GM18498 (cell line): ENCODE measurements around the gene TICAM2.

Experiments used
- ATAC-seq: cut with Tn5 transposase; IDR thresholded peaks from one replicate; pipeline ENCODE4 v1.9.1; 2021; ENCODE audit warnings: mild to moderate bottlenecking, moderate library complexity; ENCODE audit not compliant: unreplicated experiment

The TICAM2 gene

DNA sequence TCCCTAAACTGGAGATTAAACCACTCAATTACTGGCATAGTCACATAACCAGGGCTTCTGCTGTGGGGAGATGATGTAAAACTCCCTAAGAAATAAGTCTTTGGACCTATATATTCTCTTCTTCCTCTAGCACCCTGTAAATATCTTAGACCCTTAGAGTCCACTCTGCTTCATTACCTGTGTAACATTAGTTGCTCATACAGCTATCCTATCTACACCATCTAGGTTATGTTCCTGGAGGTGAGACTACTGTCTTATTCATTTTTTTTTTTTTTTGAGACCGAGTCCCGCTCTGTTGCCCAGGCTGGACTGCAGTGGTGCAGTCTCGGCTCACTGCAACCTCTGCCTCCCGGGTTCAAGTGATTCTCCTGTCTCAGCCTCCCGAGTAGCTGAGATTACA, 9.6 kb upstream of the TICAM2 start:
- ATAC-seq: no peak

DNA sequence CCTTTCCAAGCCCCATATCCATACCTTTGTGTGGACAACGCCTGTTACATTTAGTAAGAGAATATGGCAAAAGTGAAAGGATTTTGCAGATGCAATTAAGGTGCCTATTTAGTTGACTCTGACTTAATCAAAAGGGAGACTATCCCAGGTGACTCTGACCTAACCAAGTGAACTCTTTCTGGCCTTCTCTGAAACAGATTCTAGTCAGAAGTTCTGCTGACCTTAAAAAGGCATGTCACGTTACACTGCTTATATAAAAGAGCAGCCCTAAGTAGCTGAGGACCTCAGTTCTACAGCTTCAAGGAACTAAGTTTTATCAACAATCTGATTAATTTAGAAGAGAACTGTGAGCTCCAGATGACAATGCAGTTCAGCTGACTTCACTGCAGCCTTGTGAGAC, 5.7 kb upstream of the TICAM2 start:
- ATAC-seq: no peak

DNA sequence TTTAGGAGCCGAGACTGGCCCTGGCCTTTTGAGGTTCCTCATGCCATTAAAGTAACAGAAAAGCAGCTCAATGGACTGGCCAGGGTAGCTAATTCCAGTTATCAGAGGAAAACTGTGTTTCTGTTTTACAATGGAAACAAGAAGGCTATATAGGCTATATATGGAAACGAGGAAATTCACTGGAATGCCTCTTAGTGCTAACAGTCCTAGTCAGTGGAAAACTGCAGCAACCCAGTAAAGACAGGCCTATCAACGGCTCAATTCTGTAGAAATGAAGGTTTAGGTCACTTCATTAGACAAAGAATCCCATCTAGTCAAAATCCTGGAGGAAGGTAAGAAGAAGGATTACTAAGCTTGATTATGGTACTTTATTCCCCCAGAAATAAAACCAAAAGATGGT, 3.2 kb upstream of the TICAM2 start:
- no peak for ATAC-seq

DNA sequence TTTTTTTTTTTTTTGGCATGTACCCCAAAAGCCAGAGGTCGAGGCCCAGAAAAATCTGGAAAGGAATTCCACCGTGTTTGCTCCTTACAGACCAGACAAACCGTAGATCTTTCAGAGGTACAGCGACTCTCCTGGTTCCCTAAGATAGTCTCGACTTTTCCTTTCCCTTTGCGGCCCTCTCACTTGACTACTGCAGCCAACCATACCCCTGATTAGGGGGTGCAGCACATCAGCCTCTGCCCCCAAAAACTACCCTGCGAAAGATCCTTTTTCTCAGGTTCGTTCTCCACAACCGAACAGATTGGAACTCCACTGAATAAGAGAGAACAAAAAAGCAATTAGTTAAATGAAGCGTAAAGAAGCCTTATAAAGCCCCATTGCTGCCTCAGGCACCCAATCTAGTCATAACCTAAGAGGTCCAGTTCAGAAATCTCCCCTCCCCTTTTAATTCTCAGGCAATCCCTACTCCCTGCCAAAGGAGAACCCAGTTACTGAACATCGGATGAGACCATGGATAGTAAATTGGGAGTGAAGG, 379 bp upstream of the TICAM2 start:
- ATAC-seq: no peak

DNA sequence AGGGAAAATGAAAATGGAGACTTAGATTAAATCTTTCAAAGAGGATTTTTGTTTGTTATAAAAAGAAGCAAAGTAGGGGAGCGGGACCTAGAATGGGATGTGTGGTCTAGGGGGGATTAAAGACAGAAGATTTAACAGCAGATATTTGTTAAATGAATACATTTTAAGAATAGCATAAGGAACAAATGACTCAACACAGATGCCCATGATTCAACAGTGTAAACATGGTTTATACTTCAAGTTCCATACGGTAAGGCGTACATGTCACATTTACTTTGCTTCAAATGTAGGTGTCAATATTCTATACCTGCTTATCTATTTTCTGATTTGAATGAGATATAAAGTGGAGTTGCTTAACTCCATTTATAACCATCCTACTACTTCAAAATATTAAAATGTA, 1.5 kb downstream of the TICAM2 start:
- ATAC-seq: no peak

DNA sequence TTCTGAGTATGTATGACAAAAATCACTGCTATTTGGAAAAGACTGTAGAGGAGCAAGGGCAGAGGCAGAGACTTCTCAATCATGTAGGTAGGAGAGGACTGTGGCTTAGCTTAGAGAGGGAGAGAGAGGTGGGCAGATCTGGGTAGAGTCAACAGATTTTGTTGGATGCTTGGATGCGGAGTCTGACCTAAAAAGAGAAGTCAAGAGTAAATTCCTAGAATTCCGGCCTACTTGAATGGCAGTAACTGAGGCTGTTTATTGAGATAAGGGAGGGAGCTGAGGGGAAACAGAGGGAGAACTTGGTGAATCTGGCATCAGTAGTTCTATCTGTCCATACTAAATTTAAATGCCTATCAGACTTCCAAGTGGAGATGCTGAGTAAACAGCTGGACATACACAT, 2.4 kb downstream of the TICAM2 start:
- no peak for ATAC-seq

DNA sequence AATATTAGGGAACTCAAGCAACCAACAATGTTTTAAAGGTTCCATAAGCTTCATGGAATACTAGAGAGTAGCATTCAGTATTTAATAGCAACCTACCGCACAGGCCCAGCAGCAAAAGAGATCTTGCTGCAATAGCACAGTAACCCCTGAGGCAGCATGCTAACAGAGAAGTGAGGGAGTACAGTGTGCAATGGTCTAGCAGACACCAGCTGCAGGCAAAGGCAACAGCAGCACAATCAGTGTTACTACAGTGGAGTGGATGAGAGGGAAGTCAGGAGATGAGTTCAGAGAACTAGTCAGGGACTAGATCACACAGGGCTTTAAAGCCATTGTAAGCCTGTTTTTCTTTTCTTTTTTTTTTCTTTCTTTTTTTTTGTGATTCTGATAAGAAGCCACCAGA, 2.8 kb downstream of the TICAM2 start:
- peak; percentile 32 for ATAC-seq

DNA sequence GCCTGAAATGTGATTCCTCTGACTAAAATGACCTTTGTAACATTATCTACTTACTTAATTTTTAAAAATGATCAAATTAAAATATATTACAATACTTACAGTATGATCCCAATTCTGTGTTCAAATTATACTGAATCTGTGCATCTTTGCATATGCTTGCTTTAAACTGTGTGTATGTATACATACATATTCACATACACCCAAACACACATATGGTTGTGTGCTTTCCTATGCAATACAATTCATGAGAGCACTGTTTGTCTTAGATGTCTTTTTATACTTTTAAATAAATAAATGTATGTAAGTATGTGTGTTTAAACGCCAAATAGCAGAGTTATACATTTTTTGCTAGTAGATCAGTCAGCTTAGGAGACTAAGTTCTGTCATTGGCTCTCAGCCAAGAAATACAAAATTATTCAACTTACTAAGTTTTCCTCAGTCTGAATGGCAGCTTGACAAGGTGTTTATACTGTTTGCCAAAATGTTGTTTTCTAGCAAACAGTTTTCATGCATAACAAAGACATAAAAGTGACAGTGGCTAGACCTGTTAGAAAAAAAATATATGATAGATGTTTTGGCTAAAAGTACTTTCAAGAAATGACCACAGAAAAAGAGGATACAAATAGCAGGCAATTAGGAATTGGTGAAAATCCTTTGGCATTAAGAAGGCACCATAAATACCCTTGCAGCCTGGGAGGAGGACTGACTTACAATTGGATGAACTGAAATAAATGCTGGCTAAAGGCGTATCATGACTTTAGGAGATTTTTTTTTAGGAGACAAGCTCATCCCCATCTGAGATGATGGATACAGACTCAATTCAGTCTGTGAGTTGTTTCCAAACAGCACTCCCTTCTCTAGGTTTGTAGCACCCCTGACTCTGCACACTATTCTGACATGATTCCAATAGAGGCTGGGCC, 7.9 kb downstream of the TICAM2 start:
- no peak for ATAC-seq

DNA sequence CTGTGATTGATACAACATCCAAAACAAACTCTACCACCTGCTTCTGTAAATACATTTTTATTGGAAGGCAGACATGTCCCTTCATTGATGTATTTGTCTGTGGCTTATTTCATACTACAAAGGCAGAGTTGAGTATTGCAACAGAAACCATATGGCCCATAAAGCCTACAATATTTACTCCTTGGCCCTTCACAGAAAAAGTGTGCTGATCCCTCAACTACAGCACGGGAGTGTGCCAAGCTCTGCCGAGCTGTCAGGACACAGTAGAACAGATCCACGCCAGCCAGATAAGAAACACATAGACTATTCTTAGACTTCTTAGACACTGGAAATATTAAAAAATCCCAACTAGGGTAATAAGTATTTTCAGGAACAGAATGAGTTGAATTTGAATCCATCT, 13.2 kb downstream of the TICAM2 start:
- no peak for ATAC-seq

DNA sequence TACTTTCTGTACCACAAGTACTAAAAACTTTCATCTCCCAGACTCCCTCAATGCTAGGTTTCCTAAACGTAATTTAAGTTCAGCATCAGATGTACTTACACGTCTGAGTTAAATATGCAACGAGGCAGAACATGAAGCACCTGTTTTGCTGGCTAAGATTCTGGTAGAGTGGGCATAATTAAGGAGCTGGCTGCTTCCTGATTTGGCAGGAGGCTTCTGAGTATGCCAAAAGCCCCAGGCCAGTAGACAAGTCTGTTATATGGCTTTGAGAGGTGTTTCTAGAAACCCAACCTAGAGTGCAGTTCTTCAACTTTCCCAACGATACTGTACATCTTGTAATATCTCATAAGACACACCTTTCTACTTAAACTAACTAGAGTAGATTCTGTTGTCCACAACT, 13.6 kb downstream of the TICAM2 start:
- no peak for ATAC-seq

DNA sequence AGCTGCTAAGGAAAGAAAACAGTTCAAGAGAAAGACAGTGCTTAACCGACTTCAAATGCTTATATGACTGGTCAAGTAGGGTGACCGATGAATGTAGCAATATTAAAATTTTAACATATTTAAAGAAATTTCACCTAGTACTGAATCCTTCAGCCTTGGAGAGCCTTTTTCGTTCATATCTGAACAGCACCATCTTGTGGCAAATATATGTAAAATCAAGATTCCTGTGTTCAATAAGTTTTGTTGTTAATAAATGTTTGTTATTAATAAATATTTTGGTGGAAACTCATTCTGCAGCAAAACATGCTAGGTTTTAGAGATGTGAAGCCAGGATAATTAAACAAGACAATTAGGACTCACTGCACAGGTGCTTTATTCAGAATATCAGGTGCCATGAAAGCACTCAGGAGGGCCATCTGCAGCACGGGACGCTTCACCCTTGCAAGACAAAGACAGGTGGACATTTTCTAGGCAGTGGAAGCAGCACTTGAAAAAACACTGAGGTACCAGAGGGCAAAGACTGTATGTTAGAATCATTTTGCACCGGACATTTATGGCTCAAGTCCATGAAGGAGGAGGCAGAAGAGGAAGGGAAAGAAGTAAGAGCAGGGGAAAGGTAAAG, 15.6 kb downstream of the TICAM2 start:
- no peak for ATAC-seq

DNA sequence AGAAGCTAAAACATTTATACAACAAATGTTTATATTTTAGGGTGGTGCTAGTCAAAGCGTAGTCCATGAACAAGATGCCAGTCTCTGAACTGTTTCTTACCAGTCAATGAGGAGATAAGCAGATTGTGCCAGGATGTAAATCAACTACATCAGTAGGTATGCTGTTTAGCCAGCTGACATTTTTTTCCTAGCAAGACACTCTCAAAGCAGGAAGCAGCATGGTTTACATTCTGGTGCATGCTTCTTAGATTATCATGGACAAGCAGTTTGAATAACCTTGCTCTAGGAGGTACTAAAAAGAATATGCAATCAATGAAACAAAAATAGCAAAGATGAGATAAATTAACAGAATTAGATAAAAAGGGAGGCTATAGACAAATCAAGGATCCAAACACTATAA, 17.0 kb downstream of the TICAM2 start:
- ATAC-seq: no peak

DNA sequence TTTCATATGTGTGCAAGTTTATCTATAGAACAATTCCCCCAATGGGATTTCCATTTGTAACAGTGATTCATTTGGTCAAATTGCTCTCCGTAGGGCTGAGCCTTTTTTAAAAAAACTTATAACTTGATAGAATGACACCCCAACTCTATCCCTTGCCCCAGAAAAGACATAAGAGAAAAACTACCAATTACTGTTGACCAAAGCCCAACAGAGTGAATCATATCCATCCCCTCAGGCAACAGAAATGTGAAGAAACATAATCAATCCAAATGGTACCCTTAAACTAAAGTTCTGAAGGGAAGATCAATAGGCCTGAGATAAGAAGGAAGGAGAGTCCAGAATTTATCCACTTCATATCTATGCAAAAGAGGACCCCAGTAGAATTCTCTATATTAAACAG, 17.8 kb downstream of the TICAM2 start:
- ATAC-seq: no peak

DNA sequence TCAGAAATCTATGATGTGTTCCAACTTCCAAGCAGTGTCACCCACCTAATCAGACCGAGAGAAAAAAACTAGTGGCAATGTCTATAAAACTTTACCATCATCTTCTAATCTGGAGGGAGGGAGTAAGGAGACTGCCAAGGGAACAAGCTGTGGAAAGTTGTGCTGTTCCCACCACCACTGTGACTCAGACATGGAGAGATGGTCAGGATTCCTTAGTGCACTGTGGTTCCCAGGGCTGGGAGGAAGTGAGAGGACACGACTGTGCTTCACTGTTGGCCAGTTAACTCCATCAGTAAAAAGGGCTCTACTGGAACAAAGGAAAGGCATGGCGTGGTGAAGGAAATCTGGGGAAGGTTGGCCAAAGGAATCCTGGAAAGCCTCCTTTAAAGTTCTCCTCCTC, 18.8 kb downstream of the TICAM2 start:
- no peak for ATAC-seq

DNA sequence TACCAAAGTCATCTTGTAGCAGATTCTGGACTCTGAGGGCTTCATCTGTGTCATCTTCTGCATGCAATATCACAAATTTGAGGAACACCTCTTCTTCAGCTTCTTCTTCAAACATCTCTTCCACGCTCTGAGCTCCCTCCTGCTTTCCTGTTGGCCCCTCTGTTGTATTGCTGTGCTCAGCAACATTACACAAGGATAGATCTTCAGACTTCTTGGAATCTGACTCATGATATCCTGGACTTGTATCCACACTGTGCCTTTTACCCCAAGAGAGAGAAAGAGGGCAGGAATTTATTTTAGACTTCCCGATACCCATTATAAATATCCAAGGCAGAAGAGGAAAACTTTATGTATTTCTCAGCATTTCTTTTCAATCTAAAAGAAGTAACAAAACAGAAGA, 21.3 kb downstream of the TICAM2 start:
- ATAC-seq: no peak

DNA sequence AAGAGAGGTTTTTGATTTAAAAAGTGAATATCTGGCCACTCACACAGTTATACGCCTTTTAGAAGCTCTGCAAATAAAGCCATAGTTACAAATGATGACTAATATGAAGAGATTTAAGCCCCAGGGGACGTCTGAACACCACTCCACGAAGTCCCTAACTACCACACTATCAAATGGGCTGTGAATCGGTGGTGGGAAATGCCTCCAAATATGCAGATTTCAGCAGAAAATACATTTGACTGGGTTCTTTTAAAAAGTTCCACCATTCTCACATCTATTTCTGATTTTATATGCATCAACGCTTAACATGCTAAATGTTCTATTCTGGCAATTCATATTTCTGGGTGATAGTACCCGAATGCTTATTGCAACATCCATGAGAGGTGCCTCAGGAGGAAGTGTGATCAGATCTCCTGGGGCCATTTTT, 22.5 kb downstream of the TICAM2 start:
- peak; percentile 61 for ATAC-seq

DNA sequence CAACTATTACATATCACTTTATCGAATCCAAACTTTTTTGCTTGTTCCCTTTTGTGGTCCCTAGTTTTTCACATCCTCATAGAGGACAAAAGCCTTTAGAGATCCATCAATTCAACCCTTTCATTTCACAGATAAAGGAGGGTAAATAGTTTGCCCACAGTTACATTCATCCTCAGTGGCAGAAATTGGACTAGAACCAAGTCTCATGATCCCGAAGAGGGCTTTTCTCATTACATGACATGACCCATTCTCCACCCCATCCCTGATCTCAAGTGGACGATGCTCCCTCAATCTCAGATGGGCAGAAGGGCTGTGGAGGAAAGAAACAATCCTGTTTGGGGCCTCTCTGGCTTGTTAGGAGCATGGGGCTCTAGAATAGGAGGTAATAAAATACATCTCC, 23.1 kb downstream of the TICAM2 start:
- ATAC-seq: no peak

DNA sequence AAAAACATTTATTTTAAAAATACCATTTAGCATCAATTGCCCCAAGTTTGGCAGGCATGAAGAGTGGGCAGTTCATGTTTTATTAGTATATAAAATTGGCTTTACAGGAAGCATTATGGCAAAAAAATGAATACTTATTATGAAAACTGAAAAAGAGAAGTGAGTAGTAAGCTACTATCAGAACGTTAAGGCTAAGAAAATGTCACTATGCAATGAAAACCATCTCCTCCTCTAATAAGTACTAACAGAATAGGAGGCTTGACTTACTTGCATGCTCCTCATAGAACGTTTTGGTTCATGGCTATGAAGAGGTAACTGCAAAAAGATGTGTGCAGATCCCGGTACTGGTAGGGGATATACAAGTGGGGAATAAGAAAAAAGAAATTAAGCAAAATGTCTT, 23.6 kb downstream of the TICAM2 start:
- peak; percentile 73 for ATAC-seq

DNA sequence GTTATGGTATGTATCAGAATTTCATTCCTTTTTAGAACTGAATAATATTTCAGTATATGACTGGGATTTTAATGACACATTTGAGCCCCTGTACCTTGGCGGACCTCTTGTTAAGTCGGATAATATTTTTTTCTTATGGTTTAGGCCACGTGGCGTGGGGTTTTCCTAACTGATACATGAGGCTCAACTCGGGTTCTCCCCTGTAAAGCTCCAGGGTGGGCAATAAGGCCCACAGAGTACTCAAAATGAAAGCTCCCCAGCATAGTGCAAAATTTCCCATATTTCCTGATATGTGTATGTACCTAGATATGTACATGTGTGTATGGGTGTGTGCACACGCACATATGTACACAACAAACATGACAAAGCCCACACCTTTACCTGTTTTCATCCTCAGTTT, 24.5 kb downstream of the TICAM2 start:
- ATAC-seq: no peak

DNA sequence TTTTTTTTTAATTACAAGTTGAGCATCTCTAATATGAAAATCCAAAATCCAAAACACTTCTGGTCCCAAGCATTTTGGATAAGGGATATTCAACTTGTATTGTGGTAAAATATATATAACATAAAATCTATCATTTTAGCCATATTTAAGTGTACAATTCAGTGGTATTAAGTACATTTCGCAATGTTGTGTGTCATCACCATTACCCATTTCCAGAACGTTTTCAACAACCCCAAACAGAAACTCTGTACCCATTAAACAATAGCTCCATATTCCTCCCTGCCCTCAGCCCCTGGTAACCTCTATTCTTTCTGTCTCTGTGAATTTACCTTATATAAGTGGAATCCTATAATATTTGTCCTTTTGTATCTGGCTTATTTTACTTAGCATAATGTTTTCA, 24.9 kb downstream of the TICAM2 start:
- ATAC-seq: no peak

DNA sequence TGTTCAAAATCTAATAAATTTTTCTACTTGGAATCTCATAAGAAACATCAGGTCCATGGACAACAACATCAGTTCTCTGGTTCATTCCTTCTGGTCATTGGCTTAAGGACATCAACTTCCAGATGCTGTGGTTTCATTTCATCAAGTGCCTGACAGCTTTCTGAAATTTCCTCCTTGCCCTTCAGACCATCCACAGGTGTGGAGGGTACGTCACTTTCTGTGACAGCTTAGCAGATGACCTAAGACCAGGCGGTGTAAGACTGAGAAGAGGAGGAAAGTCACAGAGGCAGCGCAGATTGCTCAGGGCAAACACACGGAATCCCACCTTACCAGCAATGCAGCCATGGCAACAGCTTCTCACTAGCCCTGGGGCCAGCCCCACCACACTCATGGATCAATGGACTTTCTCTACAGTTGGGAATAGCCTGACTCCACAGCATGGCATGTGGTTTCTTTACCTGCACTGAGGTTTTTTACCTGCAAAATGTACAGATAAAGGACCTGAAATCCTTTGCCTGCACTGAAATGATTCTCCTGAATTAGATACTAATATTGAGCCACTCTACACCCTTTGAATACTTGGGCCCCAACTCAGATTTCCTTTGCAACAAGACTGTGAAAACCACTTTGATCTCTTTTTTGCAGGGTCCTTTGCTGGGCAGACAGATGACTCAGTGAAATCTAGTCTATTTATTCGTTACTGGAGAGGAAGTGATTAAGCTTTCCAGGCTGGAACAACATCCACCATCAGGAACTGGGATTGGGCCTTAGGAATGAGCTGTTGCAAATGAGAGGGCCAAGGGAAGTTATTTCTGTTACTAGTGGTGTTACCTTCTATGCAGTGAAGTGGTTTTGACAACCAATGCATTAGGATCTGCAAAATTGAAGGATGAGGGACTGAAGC, 26.9 kb downstream of the TICAM2 start:
- ATAC-seq: no peak
